Left forelimb (tissue), 1 donor: ENCODE measurements around the gene SIK2.

Source experiments
- DNase-seq: peaks from one replicate; pipeline ENCODE4 v3.0.0-alpha.2; 2018; ENCODE audit warnings: low spot score

The SIK2 gene

DNA sequence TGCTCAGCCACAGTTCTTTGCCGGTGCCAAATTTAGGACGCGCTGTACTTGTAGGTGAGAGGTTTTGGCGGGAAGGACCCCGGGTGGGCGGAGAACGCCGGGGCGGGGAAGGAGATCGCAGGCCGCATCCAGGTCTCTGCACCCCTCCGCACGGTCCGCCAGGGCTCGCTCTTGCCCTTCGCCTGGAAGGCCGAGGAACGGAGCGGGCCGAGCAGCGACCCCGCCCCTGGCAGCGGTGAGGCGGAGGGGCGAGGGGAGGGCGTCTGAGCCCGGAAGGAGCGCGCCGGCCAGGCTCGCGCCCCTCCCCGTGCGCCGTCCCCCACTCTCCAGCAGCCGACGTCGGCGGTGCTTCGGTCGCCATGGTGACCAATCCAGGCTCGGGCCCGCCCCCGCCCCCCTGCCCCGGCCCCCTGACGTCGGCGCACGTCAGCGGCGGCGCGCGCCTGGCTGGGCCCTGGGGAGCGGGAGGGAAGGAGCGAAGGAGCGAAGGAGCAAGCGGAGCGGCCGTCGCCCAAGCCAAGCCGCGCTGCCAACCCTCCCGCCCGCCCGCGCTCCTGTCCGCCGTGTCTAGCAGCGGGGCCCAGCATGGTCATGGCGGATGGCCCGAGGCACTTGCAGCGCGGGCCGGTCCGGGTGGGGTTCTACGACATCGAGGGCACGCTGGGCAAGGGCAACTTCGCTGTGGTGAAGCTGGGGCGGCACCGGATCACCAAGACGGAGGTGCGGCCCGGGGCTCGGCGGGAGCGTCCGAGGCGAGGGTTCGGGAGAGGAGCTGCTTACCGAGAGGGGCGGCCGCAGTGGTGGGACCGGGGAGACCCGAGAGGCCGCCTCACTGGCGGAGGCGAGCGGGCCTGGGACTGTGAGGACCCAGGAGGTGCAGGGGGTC is at the start of gene SIK2:
TSS of gene SIK2 (plus strand) at position 471 of the 886 bp plus-strand sequence. CDS start at position 586, 115 bp downstream.
- peak; percentile 98 for DNase-seq

DNA sequence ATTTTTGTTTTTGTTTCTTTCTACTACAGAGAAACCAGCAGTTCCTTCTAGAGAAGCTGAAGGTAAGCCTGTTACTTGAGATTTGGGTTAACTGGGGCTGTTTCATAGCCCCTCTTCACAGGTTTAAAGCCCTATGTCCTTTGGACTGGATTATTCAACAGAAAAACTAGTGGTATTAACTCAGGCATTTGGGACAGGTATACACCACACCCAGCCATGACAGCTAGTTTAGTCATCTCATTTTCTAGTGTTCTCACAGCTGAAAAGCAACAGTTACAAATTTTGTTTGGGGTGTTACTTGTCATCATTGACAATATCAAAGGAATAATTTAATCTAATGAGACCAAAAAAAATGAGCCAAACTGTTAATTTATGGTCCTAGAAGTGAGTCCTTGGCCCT is 47.7 kb upstream of the SIK2 start:
- DNase-seq: no peak

DNA sequence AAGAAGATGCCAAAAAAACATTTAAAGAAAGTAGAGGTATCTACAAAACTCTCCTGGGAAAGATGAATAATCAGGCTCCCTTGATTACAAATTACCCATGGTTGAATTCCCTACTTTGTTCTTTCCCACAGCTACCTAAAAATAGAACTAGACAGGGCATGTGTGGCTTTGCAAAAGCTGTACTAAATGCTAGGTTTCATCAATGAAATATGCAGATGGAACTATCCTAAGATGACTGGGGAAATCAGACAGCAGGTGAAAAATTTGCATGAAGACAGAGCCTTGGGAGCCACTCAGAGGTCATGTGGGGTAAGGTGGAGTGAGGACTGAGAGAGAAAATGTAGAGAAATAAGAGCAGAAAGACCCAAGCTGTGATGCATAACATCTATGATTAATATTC is 47.0 kb upstream of the SIK2 start:
- no peak for DNase-seq

DNA sequence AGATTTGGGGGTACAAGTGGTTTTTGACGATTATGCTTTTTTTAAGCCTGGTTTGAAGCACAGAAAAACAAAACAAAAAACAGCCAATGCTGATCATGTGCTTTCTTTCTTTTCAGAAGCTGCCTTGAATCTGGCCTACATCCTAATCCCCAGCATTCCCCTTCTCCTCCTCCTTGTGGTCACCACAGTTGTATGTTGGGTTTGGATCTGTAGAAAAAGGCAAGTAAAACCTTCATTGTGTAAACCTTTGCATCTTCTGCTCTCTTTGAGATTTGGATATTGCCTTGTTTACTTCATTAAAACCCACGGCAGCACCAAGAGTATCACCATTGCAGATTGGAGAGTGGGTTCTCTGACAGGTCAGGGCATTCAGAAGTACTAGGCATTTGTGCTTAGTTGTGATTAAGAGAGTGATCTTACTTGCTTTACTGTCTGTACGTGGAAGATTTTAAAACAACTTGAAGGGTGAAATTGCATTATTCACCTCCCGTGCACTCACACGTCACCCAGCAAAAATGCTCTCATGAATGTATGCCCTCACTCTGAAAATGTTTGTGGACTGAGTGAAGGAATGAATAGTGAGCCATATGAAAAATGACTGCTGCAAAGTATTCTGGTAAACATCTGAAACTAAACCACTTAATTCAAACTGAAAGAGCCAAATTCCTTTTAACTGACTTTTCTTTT is 44.7 kb upstream of the SIK2 start:
- DNase-seq: no peak

DNA sequence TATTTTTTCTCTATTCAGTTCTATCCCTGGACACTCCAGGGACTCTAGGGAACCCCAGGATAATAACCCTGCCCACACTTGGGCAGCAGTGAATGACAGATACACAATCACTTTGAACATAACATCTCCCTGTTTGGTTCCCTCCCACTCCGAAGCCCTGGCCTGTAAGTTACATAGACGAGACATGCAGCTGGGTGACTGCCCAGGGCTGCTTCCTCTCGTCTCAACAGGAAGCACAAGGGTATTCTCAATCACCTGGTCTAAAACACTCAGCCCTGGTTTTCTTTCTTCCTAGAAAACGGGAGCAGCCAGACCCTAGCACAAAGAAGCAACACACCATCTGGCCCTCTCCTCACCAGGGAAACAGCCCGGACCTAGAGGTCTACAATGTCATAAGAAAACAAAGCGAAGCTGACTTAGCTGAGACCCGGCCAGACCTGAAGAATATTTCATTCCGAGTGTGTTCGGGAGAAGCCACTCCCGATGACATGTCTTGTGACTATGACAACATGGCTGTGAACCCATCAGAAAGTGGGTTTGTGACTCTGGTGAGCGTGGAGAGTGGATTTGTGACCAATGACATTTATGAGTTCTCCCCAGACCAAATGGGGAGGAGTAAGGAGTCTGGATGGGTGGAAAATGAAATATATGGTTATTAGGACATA is 42.3 kb upstream of the SIK2 start:
- DNase-seq: no peak

DNA sequence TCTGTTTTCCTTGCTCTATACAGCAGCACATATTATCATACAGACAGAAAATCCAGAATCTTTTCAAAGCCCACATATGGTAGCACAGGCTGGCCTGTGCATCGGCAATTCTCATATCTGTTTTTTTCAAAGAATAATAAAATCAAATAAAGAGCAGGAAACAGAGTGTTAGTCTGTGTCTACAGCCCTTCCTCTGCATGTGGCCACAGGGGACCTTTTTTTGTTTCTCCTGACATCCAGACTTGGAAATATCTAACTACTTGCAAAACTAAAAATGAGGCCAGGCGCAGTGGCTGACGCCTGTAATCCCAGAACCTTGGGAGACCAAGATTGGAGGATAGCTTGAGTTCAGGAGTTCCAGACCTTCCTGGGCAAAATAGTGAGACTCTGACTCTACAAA is 41.4 kb upstream of the SIK2 start:
- DNase-seq: no peak

DNA sequence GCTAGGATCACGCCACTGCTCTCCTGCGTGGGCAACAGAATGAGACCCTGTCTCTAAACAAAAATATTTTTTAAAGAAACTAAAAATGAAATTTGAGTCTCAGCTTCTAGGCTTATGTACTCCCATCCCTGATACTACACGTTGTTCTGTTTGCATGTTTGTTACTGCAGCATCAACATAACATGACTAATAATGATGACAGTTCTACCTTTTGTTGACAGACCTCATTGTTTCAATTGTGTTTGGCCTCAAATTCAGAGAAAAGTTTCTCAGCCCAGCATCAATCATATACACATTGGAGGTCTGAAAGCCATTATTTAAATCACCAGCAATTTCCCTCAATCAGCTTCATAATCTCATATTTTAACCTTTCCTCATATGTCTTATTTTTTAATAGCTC is 40.9 kb upstream of the SIK2 start:
- DNase-seq: no peak

DNA sequence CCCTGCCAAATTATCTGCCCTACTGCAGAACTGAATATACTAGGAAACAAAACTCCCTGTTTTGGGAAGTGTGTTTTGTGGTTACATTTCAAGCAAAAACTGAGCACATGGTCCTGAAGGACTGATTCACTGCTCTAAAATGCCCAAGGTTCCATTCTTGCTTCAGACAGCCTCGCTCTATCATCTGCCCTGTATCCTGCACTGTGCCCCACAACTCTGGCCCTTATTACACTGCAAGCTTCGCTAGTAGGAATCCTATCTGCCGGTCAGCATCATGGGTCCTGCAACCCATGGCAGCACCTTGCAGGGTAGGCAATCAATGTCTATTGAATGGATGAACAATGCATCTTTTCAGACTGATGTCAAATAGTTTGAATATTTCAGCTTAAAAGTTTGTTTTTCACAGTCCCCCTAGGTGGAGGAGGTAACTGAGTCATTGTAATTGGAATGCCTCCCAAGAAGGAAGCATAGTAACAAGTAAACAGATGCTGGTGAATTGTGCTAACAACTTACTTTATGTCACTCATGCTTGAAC is 40.4 kb upstream of the SIK2 start:
- no peak for DNase-seq

DNA sequence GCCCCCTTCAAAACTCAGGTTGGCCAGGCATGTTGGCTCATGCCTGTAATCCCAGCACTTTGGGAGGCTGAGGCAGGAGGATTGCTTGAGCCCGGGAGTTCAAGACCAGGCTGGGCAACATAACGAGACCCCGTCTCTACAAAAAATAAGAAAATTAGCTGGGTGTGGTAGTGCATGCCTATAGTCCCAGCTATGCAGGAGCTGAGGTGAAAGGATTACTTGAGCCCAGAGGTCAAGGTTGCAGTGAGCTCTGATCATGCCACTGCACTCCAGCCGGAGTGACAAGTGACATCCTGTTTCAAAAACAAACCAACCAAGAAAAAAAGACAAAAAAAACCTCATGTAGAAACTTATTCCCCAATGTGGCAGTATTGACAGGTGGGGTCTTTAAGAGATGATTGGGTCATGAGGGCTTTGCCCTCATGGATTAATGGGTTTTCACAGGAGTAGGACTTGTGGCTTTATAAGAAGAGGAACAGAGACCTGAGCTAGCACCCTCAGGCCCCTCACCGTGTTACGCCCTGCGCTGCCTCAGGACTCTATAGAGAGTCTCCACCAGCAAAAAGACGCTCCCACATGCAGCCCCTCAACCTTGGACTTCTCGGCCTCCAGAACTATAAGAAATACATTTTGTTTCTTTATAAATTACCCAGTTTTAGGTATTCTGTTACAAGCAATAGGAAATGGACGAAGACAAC is 39.4 kb upstream of the SIK2 start:
- no peak for DNase-seq

DNA sequence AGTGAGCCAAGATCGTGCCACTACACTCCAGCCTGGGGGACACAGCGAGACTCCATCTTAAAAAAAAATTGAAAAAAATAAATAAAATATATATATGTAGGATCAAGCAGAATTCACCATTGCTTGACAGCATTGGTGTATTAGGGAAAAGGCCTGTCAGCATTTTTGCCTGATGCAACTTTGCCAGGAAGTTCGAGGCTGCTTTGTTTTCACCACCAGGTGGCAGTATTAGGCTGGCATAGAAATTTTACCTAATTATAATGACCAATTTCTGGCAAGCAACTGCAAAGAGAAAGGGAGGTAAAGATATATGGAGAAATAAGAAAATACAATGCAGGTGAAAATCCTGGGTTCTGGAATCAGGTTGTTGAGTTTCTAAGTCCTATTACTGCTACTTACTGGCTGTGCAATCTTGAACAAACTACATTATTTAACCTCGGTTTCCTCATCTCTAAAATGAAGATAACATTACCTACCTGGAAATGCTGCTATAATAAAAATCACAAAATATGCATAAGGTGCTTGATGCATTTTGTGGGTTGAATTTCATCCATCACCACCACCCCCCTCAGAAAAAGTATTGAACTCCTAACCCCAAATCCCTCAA is 37.0 kb upstream of the SIK2 start:
- no peak for DNase-seq

DNA sequence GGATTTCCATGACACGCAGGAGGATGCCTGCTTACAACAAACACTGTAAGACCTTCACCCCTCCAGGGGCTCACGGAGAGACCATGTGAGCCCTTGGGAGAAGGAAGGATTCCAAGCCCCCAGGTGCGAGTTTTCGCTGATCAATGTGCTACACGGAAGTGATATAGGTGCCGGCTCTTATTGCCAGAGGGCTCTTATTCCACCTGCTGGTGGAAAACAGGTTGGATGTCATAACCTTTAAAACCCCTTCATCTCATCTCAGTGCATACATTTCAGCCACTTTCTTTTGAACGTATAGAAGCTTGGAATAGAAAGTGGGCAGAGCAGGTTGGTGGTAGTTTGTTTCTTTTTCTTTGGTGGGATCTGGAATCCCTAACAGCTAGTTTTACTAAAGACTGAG is 35.9 kb upstream of the SIK2 start:
- no peak for DNase-seq

DNA sequence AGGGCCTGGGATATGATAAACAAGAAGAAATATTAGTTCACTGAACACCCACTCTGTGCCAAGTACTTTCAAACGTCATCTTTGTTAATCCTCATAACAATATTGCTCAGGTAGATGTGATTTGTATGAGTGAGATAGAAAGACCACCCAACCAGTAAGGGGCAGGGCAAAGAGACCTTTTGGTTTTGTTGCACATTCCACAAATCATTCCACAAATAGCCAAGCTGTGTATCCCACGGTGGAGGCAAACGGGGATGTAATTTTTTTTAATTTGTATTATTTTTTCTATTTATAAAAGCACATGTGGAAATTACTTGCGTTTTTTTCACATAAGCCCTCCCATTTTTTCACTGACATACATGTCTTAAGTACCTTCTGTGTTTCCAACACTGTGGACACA is 32.8 kb upstream of the SIK2 start:
- DNase-seq: no peak

DNA sequence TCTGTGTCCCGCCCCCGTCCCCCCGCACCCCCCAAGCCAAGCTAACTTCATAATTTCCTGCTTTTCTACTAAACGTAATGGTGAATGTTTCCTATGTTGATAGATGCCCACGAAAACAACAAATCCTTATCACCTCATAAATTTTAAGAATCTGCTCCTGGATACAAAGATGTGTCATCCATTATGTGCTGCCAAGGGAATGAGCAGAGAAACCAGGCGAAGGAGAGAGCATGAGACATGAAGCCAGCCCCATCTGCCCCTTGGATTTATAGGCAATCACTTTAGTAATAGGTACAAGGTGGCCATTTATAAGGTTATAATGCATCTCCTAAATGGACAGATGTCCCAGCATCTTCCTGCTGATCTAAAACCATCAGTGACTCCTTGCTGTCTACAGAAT is 31.5 kb upstream of the SIK2 start:
- no peak for DNase-seq

DNA sequence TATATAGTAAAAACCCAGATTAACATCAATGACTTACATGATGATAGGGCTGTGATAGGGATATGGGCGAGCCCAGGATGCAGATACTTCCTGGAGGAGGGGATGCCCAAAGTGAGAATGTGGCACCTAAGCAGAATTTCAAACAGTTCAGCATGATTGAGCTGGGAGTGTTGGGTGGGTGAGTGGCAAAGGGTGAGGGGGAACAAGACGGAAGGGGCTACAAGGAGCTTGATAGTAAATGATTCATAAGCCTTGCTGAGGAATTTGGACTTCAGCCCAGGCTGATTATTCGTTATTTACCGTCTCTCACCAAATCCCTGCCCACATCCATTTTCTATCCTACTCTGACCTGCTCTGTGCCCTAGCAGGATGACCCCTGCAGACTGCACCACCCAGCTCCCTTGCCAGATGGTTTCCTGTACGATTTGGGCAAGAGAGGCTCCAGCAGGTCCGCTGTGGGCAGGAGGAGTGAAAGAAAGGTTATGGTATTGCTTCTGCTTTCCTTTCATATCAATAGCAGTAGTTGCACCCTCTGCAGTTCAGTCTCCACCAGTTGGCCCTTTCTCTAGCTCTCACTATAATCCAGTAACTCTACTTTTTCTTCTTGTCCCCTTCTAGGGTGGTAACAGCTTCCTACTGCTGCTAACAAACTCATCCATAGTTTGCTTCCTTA is 30.3 kb upstream of the SIK2 start:
- no peak for DNase-seq

DNA sequence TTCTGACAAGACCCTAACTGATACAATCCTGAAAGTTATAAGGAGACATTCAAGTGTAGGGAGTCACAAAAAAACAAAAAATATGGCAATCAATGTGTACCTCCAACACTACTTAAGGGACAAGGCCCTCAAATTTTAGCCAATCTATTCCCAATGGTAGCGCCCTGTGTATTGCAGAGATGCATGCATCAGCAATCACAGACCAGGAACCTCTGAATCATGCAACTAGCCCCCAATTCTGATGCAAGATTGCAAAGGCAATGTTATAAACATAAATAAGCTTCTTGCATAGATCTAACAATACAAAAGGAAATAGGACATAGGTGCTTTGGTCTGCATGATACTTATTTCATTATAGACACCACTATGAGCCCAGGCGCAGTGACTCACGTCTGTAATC is 29.7 kb upstream of the SIK2 start:
- DNase-seq: no peak

DNA sequence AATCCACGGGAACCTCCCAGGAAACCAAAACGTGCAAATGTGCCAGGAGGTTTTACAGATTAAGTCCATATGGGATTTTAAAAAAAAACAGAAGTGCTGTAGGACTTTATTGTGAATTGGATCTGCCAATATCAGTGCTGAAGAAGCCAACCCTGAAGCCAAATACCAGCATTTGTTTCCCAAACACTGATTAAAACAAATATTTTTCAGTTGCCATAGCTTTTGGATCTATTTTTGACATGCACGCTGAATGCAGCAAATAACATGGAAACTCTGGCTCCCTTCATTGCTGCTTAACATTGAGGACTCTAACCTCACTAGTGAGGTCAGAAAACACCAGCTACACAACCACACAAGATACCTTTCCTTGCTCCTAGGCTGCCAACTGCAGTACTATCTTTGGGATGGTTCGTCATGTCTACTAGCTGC is 28.4 kb upstream of the SIK2 start:
- no peak for DNase-seq

DNA sequence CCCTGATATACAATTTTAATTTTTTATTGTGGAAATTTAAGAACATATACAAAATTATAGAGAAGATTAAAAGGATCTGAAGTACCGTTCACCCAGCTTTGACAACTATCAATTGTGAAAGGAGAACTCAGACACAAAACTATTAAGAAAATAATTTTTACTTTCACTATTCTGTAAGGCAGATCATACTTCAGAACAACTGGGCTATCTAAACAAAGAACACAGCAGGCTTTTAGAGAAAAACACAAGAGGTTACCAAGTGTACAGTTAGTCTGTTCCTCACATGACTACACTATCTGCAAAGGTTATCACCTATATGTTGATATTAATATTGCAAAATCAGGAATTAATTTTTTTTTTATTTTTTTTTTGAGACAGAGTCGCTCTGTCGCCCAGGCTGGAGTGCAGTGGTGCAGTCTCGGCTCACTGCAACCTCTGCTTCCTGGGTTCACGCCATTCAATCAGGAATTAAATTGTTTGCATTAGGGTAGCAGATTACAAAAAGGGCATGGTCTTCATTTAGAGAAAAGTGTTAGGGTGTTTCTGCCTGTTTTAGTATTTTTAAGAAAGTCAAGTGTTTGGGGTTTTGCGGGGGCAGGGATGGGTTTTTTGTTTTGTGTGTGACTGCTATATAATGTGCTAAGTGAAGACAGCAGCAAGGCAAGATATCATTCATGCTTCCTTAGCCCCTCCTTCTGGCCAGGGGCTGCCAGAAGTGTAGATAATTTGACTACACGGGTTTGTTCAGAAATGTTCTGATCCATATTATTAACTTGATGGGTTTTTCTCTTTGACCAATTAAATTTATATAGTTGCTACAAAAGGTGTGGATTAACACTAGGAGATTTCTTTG is 27.6 kb upstream of the SIK2 start:
- no peak for DNase-seq

DNA sequence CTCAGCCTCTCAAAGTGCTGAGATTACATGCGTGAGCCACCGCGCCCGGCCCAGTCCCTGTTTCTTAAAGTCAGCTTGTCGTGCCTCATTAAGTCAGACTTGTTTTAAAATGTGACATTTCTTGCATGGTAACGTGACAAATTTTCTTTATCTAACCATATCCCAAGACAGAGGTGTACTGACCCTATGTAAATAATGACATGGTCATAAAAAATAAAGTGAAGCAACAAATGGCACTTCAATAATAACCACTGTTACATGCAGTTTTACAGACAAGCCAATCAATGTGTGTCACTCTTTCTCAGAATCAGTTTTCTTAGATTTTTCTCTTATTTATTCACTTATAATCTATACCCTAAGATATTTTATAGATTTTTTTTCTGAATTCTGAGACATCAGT is 26.5 kb upstream of the SIK2 start:
- DNase-seq: no peak

DNA sequence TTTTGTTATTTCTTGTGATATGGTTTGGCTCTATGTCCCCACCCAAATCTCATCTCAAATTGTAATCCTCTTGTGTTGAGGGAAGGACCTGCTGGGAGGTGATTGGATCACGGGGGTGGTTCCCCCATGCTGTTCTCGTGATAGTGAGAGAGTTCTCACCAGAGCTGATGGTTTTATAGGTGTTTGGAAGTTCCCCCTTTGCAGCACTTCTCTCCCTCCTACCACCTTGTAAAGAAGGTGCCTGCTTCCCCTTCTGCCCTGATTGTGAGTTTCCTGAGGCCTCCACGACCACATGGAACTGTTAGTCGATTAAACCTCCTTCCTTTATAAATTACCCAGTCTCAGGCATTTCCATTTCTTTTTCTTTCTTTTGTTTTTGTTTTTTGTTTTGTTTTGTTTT is 24.4 kb upstream of the SIK2 start:
- no peak for DNase-seq

DNA sequence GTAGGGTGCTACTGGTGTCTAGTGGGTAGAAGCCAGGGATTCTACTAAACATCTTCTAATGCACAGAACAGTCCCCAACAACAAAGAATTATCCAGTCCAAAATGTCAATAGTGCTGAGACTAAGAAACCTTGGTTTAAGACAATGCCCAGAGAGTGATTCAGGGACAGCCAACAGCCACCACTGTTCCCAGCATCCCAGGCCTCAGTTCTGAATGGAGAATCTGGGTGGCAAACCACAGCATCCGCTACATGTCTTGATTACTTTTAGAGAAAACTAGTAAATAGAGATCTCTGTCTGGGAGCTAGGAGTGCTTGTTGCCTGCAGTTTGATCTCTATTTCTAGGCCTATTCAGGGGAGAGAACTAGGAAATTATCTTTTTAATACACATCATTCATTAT is 20.9 kb upstream of the SIK2 start:
- no peak for DNase-seq
